A549 (cell line): ENCODE measurements around the gene ARHGAP31. TPM values are rescaled to one million over a fixed set of nuclear protein-coding genes. Genes with fewer than 3 reads are reported as not detected.

Experiments used
- ATAC-seq, 2 experiments: fragments of 200-7000 bp in 1 of 2; fragments of >200 bp in 1 of 2; cut with Nextera tagmentation in 1 of 2; cut with Tn5 transposase in 1 of 2; 3 replicates each; pipeline versions ENCODE4 v1.8.0 to v1.9.1; 2018 to 2020; ENCODE audit warnings: mild to moderate bottlenecking in 1 of 2, moderate library complexity in 1 of 2
- CTCF ChIA-PET: fragments of 300-600 bp; sonication (Branson Sonifier 250); formaldehyde crosslinking; extraction: SDS; loops from one replicate; lab custom pipeline; 2021; ENCODE audit warnings: antibody characterized with exemption, inconsistent platforms; lab: Yijun Ruan, JAX
- POLR2A ChIA-PET: fragments of 350-600 bp; formaldehyde crosslinking; extraction: SDS; loops from one replicate; lab custom pipeline; 2021; ENCODE audit warnings: antibody characterized with exemption, inconsistent platforms; lab: Yijun Ruan, JAX
- DNase-seq, 2 experiments: peaks; one replicate each; pipeline versions ENCODE4 v3.0.0 to v3.0.0-alpha.2; 2011 to 2016; ENCODE audit warnings: low read depth in 1 of 2, low spot score in 1 of 2
- FAIRE-seq: peaks from 2 replicates; lab custom pipeline; 2011; peaks lifted over from hg19 to GRCh38; lab: Jason Lieb, UNC
- H3K27ac ChIP-seq, 2 experiments: fragments of >200 bp; sonication (Bioruptor Twin); formaldehyde crosslinking; 3 replicates each; pipeline ENCODE4 v1.5.1; 2016 to 2017
- H3K4me1 ChIP-seq: fragments of >200 bp; sonication (Bioruptor Twin); formaldehyde crosslinking; 3 replicates; pipeline ENCODE4 v1.6.1; 2016
- H3K4me2 ChIP-seq: fragments of >200 bp; sonication (Bioruptor Twin); formaldehyde crosslinking; 3 replicates; pipeline ENCODE4 v1.6.1; 2016
- H3K4me3 ChIP-seq: fragments of >200 bp; sonication (Bioruptor Twin); formaldehyde crosslinking; 3 replicates; pipeline ENCODE4 v1.5.1; 2016
- H3K9me3 ChIP-seq: fragments of >200 bp; sonication (Bioruptor Twin); formaldehyde crosslinking; 3 replicates; pipeline ENCODE4 v1.6.1; 2016
- CEBPB ChIP-seq, 2 experiments: fragments of >200 bp in 1 of 2; sonication (Bioruptor Twin) in 1 of 2; formaldehyde crosslinking in 1 of 2; IDR thresholded peaks; 2 replicates each; pipeline ENCODE4 v1.6.1; 2012 to 2016
- CHD2 ChIP-seq: fragments of 150-350 bp; IDR thresholded peaks from 2 replicates; pipeline ENCODE4 v1.6.1; 2014; ENCODE audit warnings: low read length; ENCODE audit not compliant: partially characterized antibody
- CHD4 ChIP-seq: fragments of 200-600 bp; sonication (generic); IDR thresholded peaks from 2 replicates; pipeline ENCODE4 v1.6.1; 2016; ENCODE audit warnings: antibody characterized with exemption, mild to moderate bottlenecking, borderline replicate concordance
- EP300 ChIP-seq, 2 experiments: fragments of >200 bp; sonication (Bioruptor Twin); formaldehyde crosslinking; IDR thresholded peaks; 2 replicates in 1 of 2; 3 replicates in 1 of 2; pipeline ENCODE4 v1.6.1; 2016 to 2017
- FOSB ChIP-seq: fragments of 250-450 bp; sonication (Bioruptor Pico); IDR thresholded peaks from 2 replicates; pipeline ENCODE4 v1.5.0; 2020; ENCODE audit warnings: mild to moderate bottlenecking, moderate library complexity
- FOSL2 ChIP-seq, 2 experiments: fragments of 450-650 bp in 1 of 2; fragments of >200 bp in 1 of 2; sonication (Bioruptor Twin) in 1 of 2; formaldehyde crosslinking; IDR thresholded peaks; 2 replicates each; pipeline versions ENCODE4 v1.5.0 to v1.6.1; 2016 to 2020; ENCODE audit warnings: mild to moderate bottlenecking in 1 of 2, moderate library complexity in 1 of 2
- HDAC2 ChIP-seq: fragments of 200-600 bp; sonication (generic); IDR thresholded peaks from 2 replicates; pipeline ENCODE4 v1.6.1; 2016
- HOXA7 ChIP-seq: fragments of 250-450 bp; sonication (Bioruptor Pico); IDR thresholded peaks from 2 replicates; pipeline ENCODE4 v1.5.0; 2020; ENCODE audit warnings: mild to moderate bottlenecking, moderate library complexity
- JUNB ChIP-seq: fragments of >200 bp; sonication (Bioruptor Twin); formaldehyde crosslinking; IDR thresholded peaks from 2 replicates; pipeline ENCODE4 v1.6.1; 2016
- NFE2L2 ChIP-seq: fragments of 150-350 bp; conservative IDR thresholded peaks from 2 replicates; pipeline ENCODE4 v1.6.1; 2014; ENCODE audit warnings: low read length
- PBX3 ChIP-seq: IDR thresholded peaks from 2 replicates; pipeline ENCODE4 v1.6.1; 2012
- PHF8 ChIP-seq: fragments of 200-600 bp; sonication (generic); IDR thresholded peaks from 2 replicates; pipeline ENCODE4 v1.6.1; 2016; ENCODE audit warnings: low read depth, mild to moderate bottlenecking, antibody characterized with exemption, moderate library complexity, borderline replicate concordance
- POLR2A ChIP-seq: IDR thresholded peaks from 2 replicates; pipeline ENCODE4 v1.6.1; 2012; ENCODE audit warnings: mild to moderate bottlenecking, low read length
- RAD21 ChIP-seq, 2 experiments: fragments of >200 bp in 1 of 2; sonication (Bioruptor Twin) in 1 of 2; formaldehyde crosslinking in 1 of 2; IDR thresholded peaks in 1 of 2; conservative IDR thresholded peaks in 1 of 2; 2 replicates in 1 of 2; 3 replicates in 1 of 2; pipeline ENCODE4 v1.6.1; 2012 to 2018; ENCODE audit warnings: inconsistent platforms in 1 of 2
- TP53 ChIP-seq: fragments of 250-450 bp; sonication (Bioruptor Pico); IDR thresholded peaks from 2 replicates; pipeline ENCODE4 v1.5.0; 2021; ENCODE audit warnings: mild to moderate bottlenecking, moderate library complexity
- ZC3H11A ChIP-seq: fragments of 450-650 bp; IDR thresholded peaks from 2 replicates; pipeline ENCODE4 v1.6.1; 2014; ENCODE audit warnings: antibody characterized with exemption, mild to moderate bottlenecking
- ZFP36 ChIP-seq: fragments of 450-650 bp; IDR thresholded peaks from 2 replicates; pipeline ENCODE4 v1.6.1; 2014; ENCODE audit warnings: borderline replicate concordance; ENCODE audit not compliant: partially characterized antibody
- ZNF302 ChIP-seq: fragments of 250-450 bp; sonication (Bioruptor Pico); IDR thresholded peaks from 2 replicates; pipeline ENCODE4 v1.9.0; 2021; ENCODE audit warnings: inconsistent platforms, mild to moderate bottlenecking, moderate library complexity
- WGBS: methylation state at CpG from one replicate; pipeline ENCODE4 v1.1.6; 2017; ENCODE audit errors: missing lambda C conversion rate; 5-methylcytosine and 5-hydroxymethylcytosine counted together
- polyA plus RNA-seq, 4 experiments: library from polyadenylated mRNA; depleted of rRNA in 3 of 4; stranded (reverse); fragments of >200 nt; fragmentation: RNase III in 1 of 4; extraction: RNeasy Plus Mini Kit Qiagen cat#74134 plus additional on column Dnase treatment in 1 of 4; gene quantifications; 2 replicates in 3 of 4; 3 replicates in 1 of 4; pipeline ENCODE4 v1.2.3, GENCODE V29; 2011 to 2017
- TF ChIP-seq, protein P1 (sequence below): fragments of >200 bp; sonication (Bioruptor Twin); formaldehyde crosslinking; IDR thresholded peaks from 2 replicates; pipeline ENCODE4 v1.6.1; 2016
- TF ChIP-seq, protein P2 (sequence below): fragments of >200 bp; sonication (Bioruptor Twin); formaldehyde crosslinking; IDR thresholded peaks from 3 replicates; pipeline ENCODE4 v1.5.1; 2016

The ARHGAP31 gene
- polyA plus RNA-seq, 2 of the 4 experiments (the other 2 are of a cell fraction): 0.93 to 1.3 TPM

DNA sequence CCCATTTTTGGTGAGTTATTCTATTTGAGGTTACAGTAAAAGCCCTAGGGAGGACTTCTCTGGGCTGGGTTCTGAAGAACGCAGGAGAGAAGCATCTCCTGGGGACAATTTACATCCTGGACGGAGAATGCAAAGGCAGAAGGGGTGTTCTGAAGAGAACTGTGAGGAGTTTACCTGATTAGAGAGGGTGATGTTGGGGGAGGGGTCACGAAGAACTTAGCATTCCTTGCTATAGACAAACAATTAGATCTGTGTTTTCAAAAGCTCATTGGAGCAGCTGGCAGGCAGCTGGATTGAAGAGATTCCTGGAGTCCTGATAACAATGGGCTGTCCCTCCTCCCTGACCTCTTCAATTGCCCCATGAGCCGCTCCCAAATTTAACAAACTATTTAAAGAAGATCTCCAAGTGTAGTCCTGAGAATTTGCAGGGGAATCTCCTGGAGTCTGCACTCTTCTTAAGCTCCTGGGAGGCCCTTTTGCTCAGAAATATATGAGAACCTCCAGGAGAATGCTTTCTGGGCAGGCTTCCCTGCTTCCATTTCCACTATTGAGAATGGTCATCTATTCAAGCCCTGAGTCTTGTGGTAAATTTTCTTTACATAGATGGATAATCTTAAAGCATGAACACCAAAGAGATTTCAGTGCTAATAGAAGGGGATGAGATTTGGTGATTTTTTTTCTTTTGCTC lies 55.3 kb downstream of the ARHGAP31 start:
- Histone ChIP-seq H3K4me1 (no peaks in the 10 kb centered on the region), H3K9me3 (no peaks in the 10 kb centered on the region), H3K4me2 (no peak overlapping the region), H3K4me3 (no peak overlapping the region), H3K27ac (no peak overlapping the region)
- FAIRE-seq (no peak), ATAC-seq (no peak), DNase-seq (no peak)
- CTCF ChIA-PET: interaction anchor here (0.8 kb wide), 1 partner anchor 466 kb away, joined by 3 read pairs; no protein-coding TSS in a partner anchor
- 56% methylated on average over 4 of the region's 4 CpGs for WGBS
- POLR2A ChIA-PET: no interaction called here
- TF ChIP-seq FOSL2 (IDR thresholded peaks at IDR 0.05): no peak
- TF ChIP-seq FOSL2 (CRISPR knock-in tag; IDR thresholded peaks at IDR 0.05): no peak
- no peak for TF ChIP-seq HDAC2
- no peak for TF ChIP-seq FOSB (CRISPR knock-in tag)
- TF ChIP-seq PHF8: no peak
- no peak for TF ChIP-seq POLR2A
- no peak for TF ChIP-seq CHD4
- TF ChIP-seq ZNF302 (CRISPR knock-in tag): no peak
- TF ChIP-seq CHD2: no peak
- no peak for TF ChIP-seq HOXA7 (CRISPR knock-in tag)
- TF ChIP-seq JUNB: no peak

DNA sequence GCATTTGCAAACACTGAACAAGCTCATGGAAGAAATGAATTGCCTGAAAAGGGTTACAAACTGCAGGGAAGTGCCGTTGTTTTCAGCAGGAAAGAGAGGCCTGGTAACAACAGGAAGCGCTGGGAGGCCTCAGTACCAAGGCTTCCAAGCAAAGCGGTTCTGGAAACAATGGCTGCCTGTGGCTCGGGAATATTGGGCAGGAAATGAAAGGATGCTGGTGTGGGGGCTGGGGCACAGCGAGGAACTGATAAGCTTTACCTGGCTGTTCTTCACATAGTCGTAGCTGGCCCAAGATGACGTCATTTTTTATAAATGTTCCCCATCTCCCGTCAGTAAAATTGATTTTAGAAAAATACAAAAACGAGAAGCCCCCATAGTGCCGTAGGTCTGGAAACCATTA lies 55.9 kb downstream of the ARHGAP31 start:
- H3K4me2 ChIP-seq: no peak overlapping the region
- ChIA-PET POLR2A (no interaction called here), CTCF (interaction anchor here (0.8 to 1.4 kb wide), 2 partner anchors 10 to 467 kb away, joined by 3 to 4 read pairs; no protein-coding TSS in a partner anchor)
- no peak for ATAC-seq
- 72% methylated on average over 10 of the region's 10 CpGs for WGBS
- no peak overlapping the region for H3K27ac ChIP-seq
- H3K4me3 ChIP-seq: no peak overlapping the region
- TF ChIP-seq, protein P1, sequence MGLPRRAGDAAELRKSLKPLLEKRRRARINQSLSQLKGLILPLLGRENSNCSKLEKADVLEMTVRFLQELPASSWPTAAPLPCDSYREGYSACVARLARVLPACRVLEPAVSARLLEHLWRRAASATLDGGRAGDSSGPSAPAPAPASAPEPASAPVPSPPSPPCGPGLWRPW: no peak
- TF ChIP-seq ZNF302 (CRISPR knock-in tag): no peak
- H3K9me3 ChIP-seq: no peaks in the 10 kb centered on the region
- no peaks in the 10 kb centered on the region for H3K4me1 ChIP-seq
- FAIRE-seq: no peak
- no peak for DNase-seq

- POLR2A ChIA-PET: no interaction called here
- no peak overlapping the region for H3K27ac ChIP-seq
- CTCF ChIA-PET: interaction anchor here (1.2 to 1.6 kb wide), 4 partner anchors 11 to 29 kb away, joined by 3 to 4 read pairs (median 3); no protein-coding TSS in a partner anchor
- DNase-seq (no peak), ATAC-seq (no peak), FAIRE-seq (no peak)
- no peak overlapping the region for H3K4me3 ChIP-seq
- TF ChIP-seq ZC3H11A (no peak), TP53 (CRISPR knock-in tag) (no peak), EP300 (IDR thresholded peaks at IDR 0.05) (no peak), ZFP36 (no peak), NFE2L2 (no peak), PBX3 (no peak), RAD21 (conservative IDR thresholded peaks at IDR 0.05 in 1 of 2, IDR thresholded peaks at IDR 0.05 in 1 of 2) (no peak), CEBPB (IDR thresholded peaks at IDR 0.05) (no peak)
- TF ChIP-seq, protein P2, sequence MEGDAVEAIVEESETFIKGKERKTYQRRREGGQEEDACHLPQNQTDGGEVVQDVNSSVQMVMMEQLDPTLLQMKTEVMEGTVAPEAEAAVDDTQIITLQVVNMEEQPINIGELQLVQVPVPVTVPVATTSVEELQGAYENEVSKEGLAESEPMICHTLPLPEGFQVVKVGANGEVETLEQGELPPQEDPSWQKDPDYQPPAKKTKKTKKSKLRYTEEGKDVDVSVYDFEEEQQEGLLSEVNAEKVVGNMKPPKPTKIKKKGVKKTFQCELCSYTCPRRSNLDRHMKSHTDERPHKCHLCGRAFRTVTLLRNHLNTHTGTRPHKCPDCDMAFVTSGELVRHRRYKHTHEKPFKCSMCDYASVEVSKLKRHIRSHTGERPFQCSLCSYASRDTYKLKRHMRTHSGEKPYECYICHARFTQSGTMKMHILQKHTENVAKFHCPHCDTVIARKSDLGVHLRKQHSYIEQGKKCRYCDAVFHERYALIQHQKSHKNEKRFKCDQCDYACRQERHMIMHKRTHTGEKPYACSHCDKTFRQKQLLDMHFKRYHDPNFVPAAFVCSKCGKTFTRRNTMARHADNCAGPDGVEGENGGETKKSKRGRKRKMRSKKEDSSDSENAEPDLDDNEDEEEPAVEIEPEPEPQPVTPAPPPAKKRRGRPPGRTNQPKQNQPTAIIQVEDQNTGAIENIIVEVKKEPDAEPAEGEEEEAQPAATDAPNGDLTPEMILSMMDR: no peak
- no peak overlapping the region for H3K4me2 ChIP-seq
- H3K4me1 ChIP-seq: no peaks in the 10 kb centered on the region
- no peaks in the 10 kb centered on the region for H3K9me3 ChIP-seq
- WGBS: 69% methylated on average over 3 of the region's 3 CpGs
Observed at GRCh38 chr3:119351581-119351980, 57.4 kb downstream of the ARHGAP31 start.
